HG02588 (cell line): Measurements from ENCODE around the gene ERCC6.

ENCODE experiments used
- ATAC-seq: cut with Tn5 transposase; IDR thresholded peaks from one replicate; pipeline ENCODE4 v1.9.1; 2021; ENCODE audit warnings: mild to moderate bottlenecking, moderate library complexity; ENCODE audit not compliant: unreplicated experiment

ERCC6 gene

DNA sequence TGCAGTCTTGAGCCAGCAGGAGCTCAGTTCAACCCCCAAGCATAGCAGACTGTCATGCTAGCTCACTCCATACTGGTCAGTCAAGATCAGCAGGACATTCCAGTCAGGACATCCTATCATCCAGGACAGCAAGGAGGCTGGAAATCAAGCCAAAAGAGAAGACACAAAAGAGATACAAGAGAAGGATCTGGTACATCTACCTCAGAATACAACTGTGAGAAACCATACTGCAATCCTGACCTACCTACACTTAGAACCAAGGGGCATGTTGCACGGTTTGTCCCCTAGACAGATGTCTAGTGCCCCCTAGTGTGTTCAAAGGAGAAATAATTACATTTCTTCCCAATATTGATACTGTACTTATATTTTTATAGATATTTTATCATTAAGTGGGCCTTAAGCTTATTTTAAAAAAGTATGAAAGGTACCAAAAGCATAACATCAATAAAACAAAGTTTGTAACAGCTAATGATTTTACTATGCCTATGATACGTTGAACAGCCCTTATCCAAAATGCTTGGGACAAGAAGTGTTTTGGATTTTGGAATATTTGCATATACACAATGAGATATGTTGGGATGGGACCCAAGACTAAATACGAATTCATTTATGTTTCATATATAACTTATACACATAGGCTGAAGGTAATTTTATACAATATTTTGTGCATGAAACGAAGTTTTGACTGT lies 26.7 kb downstream of the ERCC6 start:
- no peak for ATAC-seq

GRCh38 chr10:49509771-49510303 lies 29.1 kb downstream of the ERCC6 start:
- no peak for ATAC-seq

- no peak for ATAC-seq
These were observed 30.3 kb downstream of the ERCC6 start for GRCh38 chr10:49508654-49509053.

DNA sequence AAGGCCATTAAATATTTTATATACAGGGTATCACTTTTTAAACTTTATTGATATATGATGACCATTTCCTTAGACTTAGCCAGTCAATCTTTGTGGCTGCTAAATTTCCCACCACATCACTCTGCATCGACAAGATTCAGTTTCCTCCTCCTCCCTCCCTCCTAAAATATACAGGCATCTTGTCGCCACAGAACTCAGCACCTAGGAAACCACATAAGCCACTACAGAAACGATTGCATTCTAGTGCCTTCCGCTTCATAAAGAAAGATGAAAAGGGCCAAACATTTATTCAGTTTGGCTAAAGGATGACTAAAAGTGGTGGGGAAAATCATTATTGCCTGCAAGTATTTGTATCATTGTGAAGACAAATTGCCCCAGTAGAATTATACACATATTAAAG lies 30.7 kb downstream of the ERCC6 start:
- ATAC-seq, result no peak

DNA sequence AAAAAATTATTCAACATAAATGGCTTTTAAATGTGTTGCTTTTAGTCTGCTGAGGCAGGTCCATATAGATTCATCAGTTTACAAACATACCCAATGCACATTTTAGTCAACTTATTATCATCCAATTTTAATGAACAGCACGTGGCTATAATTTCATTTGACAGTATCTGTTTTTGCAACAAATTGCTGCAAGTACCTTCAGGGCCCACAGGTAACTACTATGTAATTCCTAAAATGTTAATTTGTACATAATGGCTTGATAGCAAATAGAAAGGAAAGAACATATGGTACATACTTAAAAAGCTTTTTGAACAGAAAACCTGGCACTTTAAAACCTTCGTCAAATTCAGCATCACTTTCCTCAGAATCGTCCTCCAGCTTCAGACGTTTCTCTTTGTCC lies 33.3 kb downstream of the ERCC6 start:
- ATAC-seq, result no peak

- ATAC-seq, result no peak
These were observed 33.8 kb downstream of the ERCC6 start for GRCh38 chr10:49505076-49505475.

DNA sequence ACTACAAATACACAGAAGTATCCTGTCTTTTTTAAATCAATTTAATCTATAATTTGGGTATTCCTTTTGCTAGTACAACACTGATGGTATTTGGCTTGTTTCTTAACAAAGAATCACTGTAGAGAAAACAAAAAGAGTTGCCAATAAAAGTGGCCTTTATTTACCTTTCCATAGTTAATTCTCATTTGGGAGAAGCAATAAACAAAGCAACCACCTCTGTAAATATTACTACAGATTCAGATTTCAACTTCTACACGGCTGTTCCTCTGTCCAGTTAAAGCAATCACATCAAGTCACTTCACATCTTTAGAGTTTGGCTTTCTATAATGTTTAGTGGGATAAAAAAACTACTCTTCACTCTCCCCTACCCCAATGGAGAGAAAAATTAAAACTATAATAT lies 34.4 kb downstream of the ERCC6 start:
- ATAC-seq, result no peak

DNA sequence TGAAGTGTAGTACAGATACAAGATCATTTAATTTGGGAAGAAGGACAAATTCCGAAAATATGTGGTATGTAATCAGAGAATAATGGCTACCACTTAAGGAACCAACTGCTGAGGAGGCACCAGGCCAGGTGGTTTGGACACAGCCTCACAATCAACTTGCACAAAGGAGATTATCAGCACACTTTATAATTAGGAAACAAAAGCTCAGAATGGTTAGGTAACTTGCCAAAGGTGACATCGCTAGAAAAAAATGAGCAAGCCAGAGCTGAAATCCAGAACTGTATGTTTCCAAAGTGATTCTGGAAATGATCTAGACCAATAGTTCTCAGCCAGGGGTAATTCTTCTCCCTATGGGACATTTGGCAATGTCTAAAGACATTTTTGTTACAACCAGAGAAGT lies 36.6 kb downstream of the ERCC6 start:
- ATAC-seq, result no peak

GRCh38 chr10:49500412-49500811 lies 38.5 kb downstream of the ERCC6 start:
- no peak for ATAC-seq

- ATAC-seq, result no peak
These were observed 39.5 kb downstream of the ERCC6 start for GRCh38 chr10:49499305-49499851.

DNA sequence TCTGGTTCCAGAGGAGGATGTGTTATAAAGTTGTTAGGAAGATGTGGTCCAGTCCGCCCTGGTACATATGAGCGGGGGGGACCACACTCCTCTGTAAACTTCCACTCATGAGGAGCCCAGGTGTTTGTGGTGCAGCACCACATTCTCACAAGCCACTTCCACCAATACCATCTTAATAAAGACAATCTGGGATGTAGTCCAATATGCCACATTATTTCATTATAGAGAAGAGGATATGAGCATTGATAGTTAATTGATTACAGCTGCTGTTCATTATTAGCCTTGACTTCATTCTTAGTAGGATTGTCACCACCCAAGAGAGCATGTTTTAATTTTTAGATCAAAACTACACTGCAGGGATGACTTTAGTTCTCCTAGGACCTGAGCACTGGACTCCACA lies 40.5 kb downstream of the ERCC6 start:
- no peak for ATAC-seq

GRCh38 chr10:49497358-49497757 lies 41.6 kb downstream of the ERCC6 start:
- no peak for ATAC-seq

- ATAC-seq, result no peak
These were observed 50.7 kb downstream of the ERCC6 start for GRCh38 chr10:49488056-49488717.

- no peak for ATAC-seq
These were observed 52.2 kb downstream of the ERCC6 start for GRCh38 chr10:49486738-49487137.

DNA sequence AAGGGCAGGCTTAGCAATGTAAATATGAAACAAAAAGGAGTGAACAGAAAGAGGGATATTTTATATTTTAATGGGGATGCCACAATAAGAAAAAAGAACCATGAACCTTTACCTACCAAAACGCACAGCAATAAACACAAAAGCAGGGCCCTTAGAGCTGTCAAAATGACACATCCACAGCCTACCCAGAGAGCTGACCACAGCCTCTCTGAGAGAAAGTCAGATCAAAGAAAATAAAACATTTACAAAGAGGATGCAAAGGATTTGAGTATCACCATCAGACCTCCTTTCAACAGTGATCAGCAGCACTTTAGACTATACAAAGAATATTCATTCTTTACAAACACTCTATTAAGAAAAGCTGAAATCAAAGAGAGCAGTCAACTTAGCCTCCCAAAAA lies 52.9 kb downstream of the ERCC6 start:
- ATAC-seq, result no peak

GRCh38 chr10:49484486-49485235 lies 54.3 kb downstream of the ERCC6 start:
- ATAC-seq, result no peak

DNA sequence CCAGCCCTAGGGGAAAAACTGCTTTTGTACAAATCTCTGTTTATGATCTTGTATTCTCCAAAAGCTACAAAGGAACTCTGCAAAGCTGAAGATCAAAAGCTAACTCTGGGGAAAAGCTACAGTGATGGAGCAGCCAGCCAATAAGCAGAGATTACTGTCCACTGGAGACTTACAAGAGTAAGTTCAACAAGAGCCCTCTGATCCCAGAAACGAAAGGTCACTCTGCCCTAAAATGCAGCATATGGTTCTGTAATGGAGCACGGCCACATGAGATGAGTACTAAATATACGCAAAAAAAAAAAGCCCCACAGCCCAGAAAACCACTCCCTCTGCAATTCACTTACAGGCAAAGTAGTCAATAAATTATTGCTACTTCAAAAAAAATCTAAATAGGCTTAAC lies 60.1 kb downstream of the ERCC6 start:
- ATAC-seq, result no peak

- ATAC-seq, result no peak
These were observed 64.0 kb downstream of the ERCC6 start for GRCh38 chr10:49474901-49475300.

- ATAC-seq, result no peak
These were observed 67.4 kb downstream of the ERCC6 start for GRCh38 chr10:49471532-49471931.

DNA sequence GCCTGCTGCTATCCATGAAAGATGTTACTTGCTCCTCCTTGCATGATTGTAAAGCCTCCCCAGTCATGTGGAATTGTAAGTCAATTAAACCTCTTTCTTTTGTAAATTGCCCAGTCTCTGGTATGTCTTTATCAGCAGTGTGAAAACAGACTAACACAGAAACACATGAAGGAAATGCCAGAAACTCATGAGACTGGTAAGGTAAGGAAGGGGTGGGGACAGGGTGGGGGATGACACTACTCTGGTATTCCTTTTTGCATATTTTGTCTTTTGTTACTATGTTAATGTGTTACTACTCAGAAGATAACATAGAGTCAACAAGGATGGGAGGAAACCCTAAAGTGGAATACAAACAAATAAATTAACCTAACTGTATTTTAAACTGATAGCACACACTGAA lies 73.2 kb downstream of the ERCC6 start:
- no peak for ATAC-seq
